Immature natural killer cell (primary cell): Measurements from ENCODE around the gene OR3A2. TPM values are rescaled to one million over a fixed set of nuclear protein-coding genes. Genes with fewer than 3 reads are reported as not detected.
"Not testable (repeated sequence)": the region's sequence is repeated elsewhere in the genome, so short reads cannot be mapped to it uniquely, and the experiment has no call there.

ENCODE experiments used
- DNase-seq, 3 donors: peaks; one replicate each; pipeline ENCODE4 v3.0.0; 2022; ENCODE audit warnings: mixed read lengths in 1 of 3
- H3K27ac Mint-ChIP-seq, 6 donors: one replicate each; pipeline ENCODE4 v1.8.0; 2020; ENCODE audit warnings: mixed read lengths in 6 of 6, mild to moderate bottlenecking in 5 of 6, inconsistent platforms in 4 of 6, moderate library complexity in 3 of 6
- H3K27me3 Mint-ChIP-seq, 3 donors: one replicate each; pipeline ENCODE4 v1.8.0; 2020 to 2021; ENCODE audit warnings: low read depth in 3 of 3, mild to moderate bottlenecking in 3 of 3, mixed read lengths in 3 of 3, moderate library complexity in 3 of 3, inconsistent platforms in 1 of 3
- H3K36me3 Mint-ChIP-seq, 3 donors: one replicate each; pipeline ENCODE4 v1.8.0; 2020; ENCODE audit warnings: mixed read lengths in 3 of 3, inconsistent platforms in 2 of 3, mild to moderate bottlenecking in 2 of 3
- H3K4me1 Mint-ChIP-seq, 2 donors: one replicate each; pipeline ENCODE4 v1.8.0; 2020; ENCODE audit warnings: inconsistent platforms in 2 of 2, mild to moderate bottlenecking in 2 of 2, mixed read lengths in 2 of 2, moderate library complexity in 1 of 2
- H3K4me3 Mint-ChIP-seq, 5 donors: one replicate each; pipeline ENCODE4 v1.8.0; 2020; ENCODE audit warnings: mild to moderate bottlenecking in 5 of 5, mixed read lengths in 5 of 5, inconsistent platforms in 3 of 5, moderate library complexity in 3 of 5
- H3K9me3 Mint-ChIP-seq, 6 donors: one replicate each; pipeline ENCODE4 v1.8.0; 2020; ENCODE audit warnings: mild to moderate bottlenecking in 6 of 6, mixed read lengths in 6 of 6, inconsistent platforms in 4 of 6, moderate library complexity in 3 of 6
- polyA plus RNA-seq, 3 donors: library from polyadenylated mRNA; unstranded; fragments of 300-500 nt; fragmentation: Illumina TruSeq; gene quantifications; one replicate each; pipeline ENCODE4 v1.2.3, GENCODE V29; 2021

Gene OR3A2
- polyA plus RNA-seq: 1 to 10 TPM in 1 of 3 donors, not detected in 2; 3.8 TPM

DNA sequence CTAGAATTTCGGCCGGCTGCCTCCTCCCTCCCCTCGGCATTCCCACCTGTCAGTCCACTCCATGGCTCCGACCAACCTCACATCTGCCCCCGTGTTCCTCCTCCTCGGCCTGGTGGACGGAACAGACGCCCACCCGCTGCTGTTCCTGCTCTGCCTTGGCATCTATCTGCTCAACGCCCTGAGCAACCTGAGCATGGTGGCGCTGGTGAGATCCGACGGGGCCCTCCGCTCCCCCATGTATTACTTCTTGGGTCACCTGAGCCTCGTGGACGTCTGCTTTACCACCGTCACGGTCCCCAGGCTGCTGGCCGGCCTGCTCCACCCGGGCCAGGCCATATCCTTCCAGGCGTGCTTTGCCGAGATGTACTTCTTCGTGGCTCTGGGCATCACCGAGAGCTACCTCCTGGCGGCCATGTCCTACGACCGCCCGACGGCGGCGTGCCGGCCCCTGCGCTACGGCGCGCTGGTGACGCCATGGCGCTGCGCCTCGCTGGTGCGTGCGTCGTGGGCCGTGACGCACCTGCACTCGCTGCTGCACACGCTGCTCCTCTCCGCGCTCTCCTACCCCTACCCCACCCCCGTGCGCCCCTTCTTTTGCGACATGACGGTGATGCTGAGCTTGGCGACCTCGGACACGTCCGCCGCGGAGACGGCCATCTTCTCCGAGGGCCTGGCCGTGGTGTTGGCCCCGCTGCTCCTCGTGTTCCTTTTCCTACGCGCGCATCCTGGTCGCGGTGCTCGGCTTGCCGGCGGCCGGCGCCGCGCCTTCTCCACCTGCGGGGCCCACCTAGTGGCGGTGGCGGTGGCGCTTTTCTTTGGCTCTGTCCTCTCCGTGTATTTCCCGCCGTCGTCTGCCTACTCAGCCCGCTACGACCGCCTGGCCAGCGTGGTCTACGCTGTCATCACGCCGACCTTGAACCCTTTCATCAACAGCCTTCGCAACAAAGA lies at the start of gene OR3A2:
OR3A2 (minus strand) TSS at position 440 of the 948 bp plus-strand sequence.
- Mint-ChIP-seq H3K27me3 (peaks cover 5 to 20% (median 13%) of the 10 kb centered on the region in 3 donors), H3K27ac (peak within 1 kb of the TSS in 2 of 6 donors; percentile 6 to 40)
- peak; percentile 7 to 23 (median 17) for DNase-seq

DNA sequence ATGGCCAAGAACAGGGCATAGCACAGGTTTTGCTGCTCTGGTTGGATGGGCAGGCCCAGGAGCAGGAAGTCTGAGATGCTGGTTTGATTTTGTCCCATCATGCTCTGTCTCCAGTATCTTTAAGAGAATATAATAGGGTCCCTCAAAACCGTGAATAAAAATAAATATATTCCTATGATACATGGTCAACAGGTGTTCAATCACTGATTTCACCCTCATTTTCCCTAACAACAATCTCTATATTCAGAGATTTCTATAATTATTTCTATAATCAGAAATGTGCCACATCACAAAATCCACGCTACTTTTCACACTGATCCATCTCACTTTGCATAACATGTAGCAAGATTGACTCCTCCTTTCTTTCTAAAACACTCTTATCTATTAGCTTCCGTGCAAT lies 47.6 kb upstream of the OR3A2 start, which contains the start of gene OR1E2:
OR1E2 (minus strand) TSS at position 101 of the 400 bp plus-strand sequence; CDS start at position 101, 0 bp downstream.
- Mint-ChIP-seq H3K9me3 (peaks cover 0 to 7% (median 1%) of the 10 kb centered on the region in 6 donors), H3K4me3 (no peak within 1 kb of the TSS), H3K4me1 (no peaks in the 10 kb centered on the region), H3K27ac (no peak within 1 kb of the TSS), H3K27me3 (peaks cover 2 to 13% (median 5%) of the 10 kb centered on the region in 3 donors), H3K36me3 (peaks cover 0 to 4% (median 0%) of the 10 kb centered on the region in 3 donors)
- DNase-seq: no peak

More for the DNA sequence above, at the start of gene OR3A2:
- H3K4me1 Mint-ChIP-seq: peaks cover 0 to 2% of the 10 kb centered on the region in 2 donors
- H3K36me3 Mint-ChIP-seq: no peaks in the 10 kb centered on the region
- peaks cover 0 to 2% (median 0%) of the 10 kb centered on the region in 6 donors for H3K9me3 Mint-ChIP-seq
- H3K4me3 Mint-ChIP-seq: peak within 1 kb of the TSS; percentile 28 to 77 (median 67)

DNA sequence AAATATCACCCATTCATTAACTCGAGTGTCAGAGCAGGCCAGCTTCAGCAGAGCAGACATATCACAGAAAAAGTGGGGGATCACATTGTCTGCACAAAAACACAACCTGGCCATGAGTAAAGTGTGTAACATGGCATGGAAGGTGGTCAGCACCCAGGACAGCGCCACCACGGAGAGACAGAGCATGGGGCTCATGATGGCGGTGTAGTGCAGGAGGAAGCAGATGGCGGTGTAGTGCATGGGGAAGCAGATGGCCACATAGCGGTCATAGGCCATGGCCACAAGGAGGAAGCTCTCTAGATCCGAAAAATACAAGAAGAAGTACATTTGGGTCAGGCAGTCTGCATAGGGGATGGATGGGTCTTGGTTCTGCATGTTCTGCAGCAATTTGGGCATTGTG lies 47.1 kb upstream of the OR3A2 start:
- not testable (repeated sequence) for H3K9me3 Mint-ChIP-seq, H3K27ac Mint-ChIP-seq, H3K4me3 Mint-ChIP-seq, H3K4me1 Mint-ChIP-seq, H3K36me3 Mint-ChIP-seq
- DNase-seq: peak in 2 of 3 donors; percentile 5 to 13
- peaks cover 4 to 13% (median 10%) of the 10 kb centered on the region in 3 donors for H3K27me3 Mint-ChIP-seq

DNA sequence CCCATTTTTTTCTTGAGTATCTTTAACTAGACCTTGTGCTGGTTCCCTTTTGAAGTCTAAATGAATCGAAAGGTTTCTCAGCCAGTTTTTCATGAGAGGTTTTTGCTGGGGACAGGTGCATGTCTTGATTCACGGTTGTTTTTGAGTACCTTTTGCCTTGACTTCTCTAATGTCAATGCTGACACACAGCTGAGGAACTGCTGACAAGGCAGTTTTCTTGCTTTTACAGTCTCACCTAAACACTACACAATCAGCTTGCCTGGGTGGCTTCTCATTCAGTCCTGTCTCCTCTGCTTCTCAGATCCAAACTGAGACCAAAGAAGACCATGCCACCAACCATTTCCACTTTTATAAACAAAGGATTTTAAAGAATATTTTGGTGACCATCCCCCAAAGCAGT lies 32.1 kb upstream of the OR3A2 start:
- no peak overlapping the region for H3K27ac Mint-ChIP-seq
- no peak overlapping the region for H3K4me3 Mint-ChIP-seq
- DNase-seq: no peak
- no peaks in the 10 kb centered on the region for H3K36me3 Mint-ChIP-seq
- H3K9me3 Mint-ChIP-seq: no peaks in the 10 kb centered on the region
- no peaks in the 10 kb centered on the region for H3K4me1 Mint-ChIP-seq
- H3K27me3 Mint-ChIP-seq: peaks cover 0 to 9% (median 6%) of the 10 kb centered on the region in 3 donors

DNA sequence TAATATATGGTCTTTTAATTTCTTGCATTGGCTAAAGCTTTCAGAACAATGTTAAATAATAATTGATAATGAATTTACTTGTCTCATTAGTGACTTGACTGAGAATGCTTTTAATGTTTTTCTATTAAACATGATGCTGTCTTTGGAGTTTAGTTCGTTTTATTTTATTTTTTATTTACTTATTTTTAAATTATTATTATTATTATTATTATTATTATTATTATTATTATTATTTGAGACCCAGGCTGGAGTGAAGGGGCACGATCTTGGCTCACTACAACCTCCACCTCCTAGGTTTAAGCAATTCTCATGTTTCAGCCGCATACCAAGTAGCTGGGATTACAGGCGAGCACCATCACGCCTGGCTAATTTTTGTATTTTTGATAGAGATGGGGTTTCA lies 29.5 kb upstream of the OR3A2 start:
- Mint-ChIP-seq H3K36me3 (peaks cover 0 to 4% (median 4%) of the 10 kb centered on the region in 3 donors), H3K4me3 (no peak overlapping the region), H3K27me3 (peaks cover 0 to 8% (median 8%) of the 10 kb centered on the region in 3 donors), H3K4me1 (peaks cover 18 to 24% of the 10 kb centered on the region in 2 donors), H3K9me3 (peaks cover 0 to 2% (median 0%) of the 10 kb centered on the region in 6 donors), H3K27ac (no peak overlapping the region)
- no peak for DNase-seq

DNA sequence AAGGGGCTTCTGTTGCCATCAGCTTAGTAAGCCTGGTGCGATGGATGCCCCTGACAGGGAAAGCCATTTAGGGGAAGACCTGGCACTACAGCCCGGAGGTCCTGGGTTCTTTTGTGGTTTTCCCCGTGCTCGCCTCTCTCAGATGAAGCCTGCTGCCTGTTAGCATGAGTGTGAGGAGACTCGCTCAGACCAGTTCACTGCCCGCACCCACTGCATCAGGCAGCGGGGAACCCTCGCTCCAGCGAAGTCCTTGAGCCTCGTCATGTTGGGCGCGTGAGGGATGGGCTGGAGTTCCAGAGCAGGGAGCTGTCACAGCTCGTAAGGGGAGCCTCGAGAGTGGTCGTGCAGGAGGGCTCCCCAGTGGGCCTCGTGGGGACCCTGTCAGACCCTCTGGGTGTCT lies 26.1 kb upstream of the OR3A2 start:
- not testable (repeated sequence) for DNase-seq, H3K27ac Mint-ChIP-seq
- Mint-ChIP-seq H3K36me3 (peaks cover 0 to 10% (median 4%) of the 10 kb centered on the region in 3 donors), H3K9me3 (peaks cover 3 to 16% (median 7%) of the 10 kb centered on the region in 6 donors), H3K4me3 (peak overlapping the region; percentile 55 to 73 (median 62)), H3K4me1 (peaks cover 18 to 34% of the 10 kb centered on the region in 2 donors), H3K27me3 (peaks cover 2 to 17% (median 15%) of the 10 kb centered on the region in 3 donors)

DNA sequence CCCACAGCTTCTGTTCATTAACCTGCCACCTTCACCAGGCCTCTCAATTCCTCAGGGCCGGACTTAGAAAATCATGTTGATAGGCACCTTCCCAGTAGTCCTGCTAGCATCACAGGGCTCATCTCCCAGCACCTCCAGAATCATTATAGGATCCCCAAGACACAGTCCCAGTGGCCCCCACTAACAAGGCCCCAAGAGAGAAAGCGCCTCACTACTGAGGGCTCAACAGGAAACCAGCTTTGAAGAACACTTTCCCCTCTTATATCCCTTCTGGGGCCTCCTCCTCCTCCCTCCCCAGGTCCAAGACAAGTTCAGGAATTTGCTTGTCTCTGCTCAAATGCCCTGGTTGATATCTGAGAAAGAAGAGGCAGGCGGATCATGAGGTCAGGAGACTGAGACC lies 25.0 kb upstream of the OR3A2 start, which contains the start of gene OR3A3:
OR3A3 (plus strand) TSS at position 301 of the 400 bp plus-strand sequence.
- H3K4me3 Mint-ChIP-seq: peak within 1 kb of the TSS; percentile 55 to 73 (median 62)
- peaks cover 3 to 23% (median 7%) of the 10 kb centered on the region in 6 donors for H3K9me3 Mint-ChIP-seq
- peaks cover 2 to 20% (median 14%) of the 10 kb centered on the region in 3 donors for H3K27me3 Mint-ChIP-seq
- H3K4me1 Mint-ChIP-seq: peaks cover 18 to 34% of the 10 kb centered on the region in 2 donors
- peak within 1 kb of the TSS in 1 of 6 donors; percentile 58 for H3K27ac Mint-ChIP-seq
- H3K36me3 Mint-ChIP-seq: peaks cover 0 to 10% (median 4%) of the 10 kb centered on the region in 3 donors
- DNase-seq: no peak

DNA sequence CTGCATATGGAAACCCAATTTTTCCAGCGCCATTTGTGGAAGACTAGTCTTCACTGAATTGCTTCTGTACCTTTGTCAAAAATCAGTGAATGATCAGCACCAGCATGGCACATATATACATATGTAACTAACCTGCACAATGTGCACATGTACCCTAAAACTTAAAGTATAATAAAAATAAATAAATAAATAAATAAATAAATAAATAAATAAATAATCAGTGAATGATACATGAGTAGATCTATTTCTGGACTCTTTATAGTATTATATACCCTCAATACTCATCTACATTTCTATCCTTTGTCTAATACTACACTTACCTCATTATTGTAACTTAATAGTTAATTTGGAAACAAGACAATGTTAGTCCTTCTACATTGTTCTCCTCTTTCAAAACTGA lies 17.7 kb upstream of the OR3A2 start:
- H3K27me3 Mint-ChIP-seq: peaks cover 2 to 20% (median 11%) of the 10 kb centered on the region in 3 donors
- peaks cover 3 to 22% (median 6%) of the 10 kb centered on the region in 6 donors for H3K9me3 Mint-ChIP-seq
- not testable (repeated sequence) for H3K4me3 Mint-ChIP-seq, H3K27ac Mint-ChIP-seq, H3K4me1 Mint-ChIP-seq, DNase-seq, H3K36me3 Mint-ChIP-seq

DNA sequence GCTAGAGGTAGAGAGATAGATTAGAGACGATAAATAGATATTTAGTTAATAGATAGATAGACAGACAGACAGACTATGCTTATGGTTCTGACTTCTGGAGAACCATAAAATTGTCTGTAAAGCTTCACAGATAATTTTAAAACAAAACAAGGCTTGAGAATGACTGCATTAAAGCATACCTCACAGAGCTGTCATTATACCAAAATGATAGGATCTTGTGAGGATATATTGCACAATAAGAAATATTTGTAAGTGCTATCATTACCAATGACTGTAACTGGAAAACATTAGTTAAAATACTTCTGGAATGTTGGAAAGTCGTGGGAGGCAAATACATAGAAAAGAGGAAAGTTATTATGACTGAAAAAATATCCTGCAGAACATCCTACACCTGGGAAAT lies 15.7 kb upstream of the OR3A2 start:
- no peaks in the 10 kb centered on the region for H3K4me1 Mint-ChIP-seq
- H3K4me3 Mint-ChIP-seq: no peak overlapping the region
- H3K36me3 Mint-ChIP-seq: no peaks in the 10 kb centered on the region
- no peak overlapping the region for H3K27ac Mint-ChIP-seq
- DNase-seq: no peak
- H3K9me3 Mint-ChIP-seq: peaks cover 0 to 5% (median 0%) of the 10 kb centered on the region in 6 donors
- peaks cover 2 to 18% (median 4%) of the 10 kb centered on the region in 3 donors for H3K27me3 Mint-ChIP-seq

DNA sequence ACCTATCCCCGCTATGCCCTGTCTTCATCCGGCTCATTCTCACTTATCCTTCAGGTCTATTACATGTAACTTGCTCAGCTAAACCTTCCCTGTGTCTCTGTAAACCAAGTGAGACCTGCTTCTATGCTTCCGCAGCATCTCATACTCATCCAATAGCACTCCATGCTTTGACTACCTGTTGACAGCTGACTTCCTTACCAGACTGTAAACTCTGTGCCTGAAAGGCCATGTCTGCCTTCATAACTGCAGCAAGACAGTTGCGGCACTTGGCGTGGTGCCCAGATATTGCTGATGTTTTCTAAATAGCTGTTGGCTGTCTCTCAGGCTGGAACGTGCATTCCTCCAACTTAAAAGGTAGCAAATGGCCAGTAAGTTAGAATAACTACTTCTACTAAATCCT lies 13.9 kb upstream of the OR3A2 start:
- H3K9me3 Mint-ChIP-seq: peaks cover 0 to 1% (median 0%) of the 10 kb centered on the region in 6 donors
- no peak for DNase-seq
- no peak overlapping the region for H3K4me3 Mint-ChIP-seq
- H3K36me3 Mint-ChIP-seq: no peaks in the 10 kb centered on the region
- peaks cover 2 to 17% (median 4%) of the 10 kb centered on the region in 3 donors for H3K27me3 Mint-ChIP-seq
- no peak overlapping the region for H3K27ac Mint-ChIP-seq
- no peaks in the 10 kb centered on the region for H3K4me1 Mint-ChIP-seq

DNA sequence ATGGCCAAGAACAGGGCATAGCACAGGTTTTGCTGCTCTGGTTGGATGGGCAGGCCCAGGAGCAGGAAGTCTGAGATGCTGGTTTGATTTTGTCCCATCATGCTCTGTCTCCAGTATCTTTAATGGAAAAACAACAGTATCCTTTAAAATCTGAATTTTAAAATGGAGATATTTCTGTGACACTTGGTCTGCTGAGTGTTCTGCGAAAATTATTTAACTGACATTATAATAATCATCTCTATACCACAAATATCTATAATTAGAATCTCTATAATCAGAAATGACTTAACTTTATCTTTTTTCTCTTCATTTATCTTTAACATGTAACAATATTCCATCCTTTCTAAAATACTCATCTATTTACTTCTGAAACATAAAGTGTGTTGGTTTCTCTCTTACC lies 12.2 kb upstream of the OR3A2 start, which contains the start of gene OR1E1:
OR1E1 (minus strand) TSS at position 101 of the 400 bp plus-strand sequence; CDS start at position 101, 0 bp downstream.
- DNase-seq: no peak
- H3K36me3 Mint-ChIP-seq: no peaks in the 10 kb centered on the region
- no peak within 1 kb of the TSS for H3K27ac Mint-ChIP-seq
- peaks cover 0 to 1% (median 0%) of the 10 kb centered on the region in 6 donors for H3K9me3 Mint-ChIP-seq
- no peak within 1 kb of the TSS for H3K4me3 Mint-ChIP-seq
- H3K4me1 Mint-ChIP-seq: no peaks in the 10 kb centered on the region
- H3K27me3 Mint-ChIP-seq: peaks cover 4 to 19% (median 5%) of the 10 kb centered on the region in 3 donors

DNA sequence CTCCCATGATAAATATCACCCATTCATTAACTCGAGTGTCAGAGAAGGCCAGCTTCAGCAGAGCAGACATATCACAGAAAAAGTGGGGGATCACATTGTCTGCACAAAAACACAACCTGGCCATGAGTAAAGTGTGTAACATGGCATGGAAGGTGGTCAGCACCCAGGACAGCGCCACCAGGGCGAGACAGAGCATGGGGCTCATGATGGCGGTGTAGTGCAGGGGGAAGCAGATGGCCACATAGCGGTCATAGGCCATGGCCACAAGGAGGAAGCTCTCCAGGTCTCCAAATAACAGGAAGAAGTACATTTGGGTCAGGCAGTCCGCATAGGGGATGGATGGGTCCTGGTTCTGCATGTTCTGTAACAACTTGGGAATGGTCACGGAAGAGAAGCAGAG lies 11.7 kb upstream of the OR3A2 start:
- H3K4me1 Mint-ChIP-seq, H3K4me3 Mint-ChIP-seq, H3K27ac Mint-ChIP-seq, H3K36me3 Mint-ChIP-seq, H3K9me3 Mint-ChIP-seq, DNase-seq: not testable (repeated sequence)
- peaks cover 3 to 19% (median 5%) of the 10 kb centered on the region in 3 donors for H3K27me3 Mint-ChIP-seq

DNA sequence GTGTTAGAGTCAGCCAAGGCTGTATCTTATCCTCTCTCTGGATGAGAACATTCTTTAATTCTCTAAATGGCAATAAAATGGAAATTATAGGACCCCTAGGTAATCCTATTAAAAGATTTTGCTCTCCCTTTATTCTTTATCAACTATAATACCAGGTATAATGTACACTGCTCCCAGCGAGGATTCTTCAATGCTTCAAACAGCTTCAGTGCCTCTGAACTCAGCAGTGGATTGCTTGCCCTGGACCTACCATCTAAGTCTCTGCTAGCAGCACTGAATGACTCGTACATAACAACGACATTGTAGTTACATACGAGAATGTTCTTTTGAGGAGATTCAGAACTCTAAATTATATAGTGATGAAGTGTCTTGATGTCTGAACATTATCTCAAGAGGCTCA lies 3.7 kb upstream of the OR3A2 start:
- H3K27me3 Mint-ChIP-seq: peaks cover 11 to 28% (median 15%) of the 10 kb centered on the region in 3 donors
- no peak overlapping the region for H3K4me3 Mint-ChIP-seq
- H3K4me1 Mint-ChIP-seq: peaks cover 0 to 2% of the 10 kb centered on the region in 2 donors
- peaks cover 0 to 2% (median 0%) of the 10 kb centered on the region in 6 donors for H3K9me3 Mint-ChIP-seq
- no peaks in the 10 kb centered on the region for H3K36me3 Mint-ChIP-seq
- no peak overlapping the region for H3K27ac Mint-ChIP-seq
- no peak for DNase-seq

DNA sequence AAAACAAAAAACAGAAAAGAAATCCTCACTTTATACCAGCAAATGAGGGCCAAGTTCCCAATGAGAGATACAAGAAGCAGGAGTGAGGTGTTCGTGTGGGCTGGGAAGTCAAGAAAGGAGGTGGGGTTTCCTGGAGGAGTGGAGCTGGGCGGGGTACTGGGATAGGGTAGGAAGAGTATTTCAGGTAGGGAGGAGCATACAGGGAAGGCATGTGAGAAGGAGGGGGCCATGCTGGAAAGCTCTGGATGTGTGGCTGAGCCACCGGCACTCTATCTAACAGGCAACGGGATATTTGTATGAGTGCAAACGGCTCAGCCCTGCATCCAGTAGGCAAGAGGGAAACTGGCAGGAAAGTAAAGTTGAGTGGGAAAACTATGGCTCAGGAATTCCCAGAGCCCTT lies 4.2 kb downstream of the OR3A2 start:
- H3K27ac Mint-ChIP-seq: no peak overlapping the region
- H3K27me3 Mint-ChIP-seq: peaks cover 3 to 18% (median 14%) of the 10 kb centered on the region in 3 donors
- no peak overlapping the region for H3K4me3 Mint-ChIP-seq
- no peaks in the 10 kb centered on the region for H3K36me3 Mint-ChIP-seq
- DNase-seq: no peak
- peaks cover 0 to 2% of the 10 kb centered on the region in 2 donors for H3K4me1 Mint-ChIP-seq
- peaks cover 0 to 3% (median 0%) of the 10 kb centered on the region in 6 donors for H3K9me3 Mint-ChIP-seq
